Dendritic cell treated with granulocyte-macrophage colony-stimulating factor and Interleukin-4, amounts not matched to agents 40 ng/mL and 50 ng/mL, for 4 days (primary cell): Measurements from ENCODE around the gene CPT2.

Source experiments
- H3K27ac Mint-ChIP-seq: one replicate; pipeline ENCODE4 v1.8.0; 2022; ENCODE audit warnings: mild to moderate bottlenecking, mixed read lengths
- H3K27me3 Mint-ChIP-seq: one replicate; pipeline ENCODE4 v1.8.0; 2022; ENCODE audit warnings: mild to moderate bottlenecking, mixed read lengths
- H3K36me3 Mint-ChIP-seq: one replicate; pipeline ENCODE4 v1.8.0; 2022; ENCODE audit warnings: low read depth, mixed read lengths
- H3K4me1 Mint-ChIP-seq: one replicate; pipeline ENCODE4 v1.8.0; 2022; ENCODE audit warnings: low read depth, mixed read lengths
- H3K4me3 Mint-ChIP-seq: one replicate; pipeline ENCODE4 v1.8.0; 2022; ENCODE audit warnings: mild to moderate bottlenecking, moderate library complexity, mixed read lengths
- H3K9me3 Mint-ChIP-seq: one replicate; pipeline ENCODE4 v1.8.0; 2022; ENCODE audit warnings: mixed read lengths
- intact Hi-C: fragments of 100-400 bp; cut with micrococcal nuclease; formaldehyde crosslinking; loops from one replicate; pipeline ENCODE4 v1.15.0; 2022

The CPT2 gene

GRCh38 chr1:53214376-53214940 is 17.8 kb downstream of the CPT2 start:
- Mint-ChIP-seq H3K9me3 (no peaks in the 10 kb centered on the region), H3K27me3 (no peaks in the 10 kb centered on the region), H3K36me3 (peaks cover 70% of the 10 kb centered on the region), H3K4me3 (no peak overlapping the region), H3K4me1 (peaks cover 18% of the 10 kb centered on the region), H3K27ac (no peak overlapping the region)
- intact Hi-C loops = no loop called here

GRCh38 chr1:53218201-53218600 is 21.6 kb downstream of the CPT2 start:
- peaks cover 30% of the 10 kb centered on the region for H3K4me1 Mint-ChIP-seq
- H3K4me3 Mint-ChIP-seq = no peak overlapping the region
- H3K36me3 Mint-ChIP-seq = peaks cover 40% of the 10 kb centered on the region
- no peaks in the 10 kb centered on the region for H3K27me3 Mint-ChIP-seq
- no peak overlapping the region for H3K27ac Mint-ChIP-seq
- H3K9me3 Mint-ChIP-seq = no peaks in the 10 kb centered on the region
- intact Hi-C loops = no loop called here

- Mint-ChIP-seq H3K36me3 (peaks cover 25% of the 10 kb centered on the region), H3K4me1 (peaks cover 30% of the 10 kb centered on the region), H3K27me3 (no peaks in the 10 kb centered on the region), H3K27ac (peak overlapping the region; percentile 97), H3K9me3 (no peaks in the 10 kb centered on the region), H3K4me3 (peak overlapping the region; percentile 92)
- intact Hi-C loops = loop anchor here (1.0 to 2.0 kb wide), 2 partner anchors 19 to 23 kb away; partner anchors contain the start of genes CPT2 and MAGOH
Measured at GRCh38 chr1:53219711-53220110, 23.1 kb downstream of the CPT2 start.

GRCh38 chr1:53220171-53220961 is 23.7 kb downstream of the CPT2 start, which contains the start of gene CZIB:
TSS of gene CZIB (minus strand) at chr1:53220634. CDS start at chr1:53220575, 59 bp downstream.
- peaks cover 30% of the 10 kb centered on the region for H3K4me1 Mint-ChIP-seq
- H3K27me3 Mint-ChIP-seq = no peaks in the 10 kb centered on the region
- H3K27ac Mint-ChIP-seq = peak within 1 kb of the TSS; percentile 97
- H3K4me3 Mint-ChIP-seq = peak within 1 kb of the TSS; percentile 92
- no peaks in the 10 kb centered on the region for H3K9me3 Mint-ChIP-seq
- intact Hi-C loops = loop anchor here (1.0 to 2.0 kb wide), 2 partner anchors 18 to 24 kb away; partner anchors contain the start of genes CPT2 and MAGOH
- H3K36me3 Mint-ChIP-seq = peaks cover 22% of the 10 kb centered on the region

- Mint-ChIP-seq H3K27ac (peak overlapping the region; percentile 97), H3K27me3 (no peaks in the 10 kb centered on the region), H3K4me3 (peak overlapping the region; percentile 92), H3K9me3 (no peaks in the 10 kb centered on the region), H3K36me3 (peaks cover 22% of the 10 kb centered on the region), H3K4me1 (peaks cover 28% of the 10 kb centered on the region)
- intact Hi-C loops = loop anchor here (1.0 to 2.0 kb wide), 2 partner anchors 17 to 24 kb away; partner anchors contain the start of genes CPT2 and MAGOH
Measured at GRCh38 chr1:53220962-53221286, 24.3 kb downstream of the CPT2 start.

GRCh38 chr1:53237638-53238037 is 41.0 kb downstream of the CPT2 start:
- H3K27ac Mint-ChIP-seq = peak overlapping the region; percentile 98
- peak overlapping the region; percentile 99 for H3K4me3 Mint-ChIP-seq
- no peaks in the 10 kb centered on the region for H3K9me3 Mint-ChIP-seq
- intact Hi-C loops = loop anchor here (1.0 kb wide), 2 partner anchors 17 to 41 kb away; partner anchors contain the start of genes CPT2 and CZIB
- H3K27me3 Mint-ChIP-seq = no peaks in the 10 kb centered on the region
- peaks cover 54% of the 10 kb centered on the region for H3K36me3 Mint-ChIP-seq
- peaks cover 30% of the 10 kb centered on the region for H3K4me1 Mint-ChIP-seq

GRCh38 chr1:53238197-53239155 is 41.9 kb downstream of the CPT2 start, which contains the start of gene MAGOH:
TSS of gene MAGOH (minus strand) at chr1:53238518. CDS start at chr1:53238448, 70 bp downstream.
- peak within 1 kb of the TSS; percentile 98 for H3K27ac Mint-ChIP-seq
- intact Hi-C loops = loop anchor here (1.0 kb wide), 2 partner anchors 18 to 42 kb away; partner anchors contain the start of genes CPT2 and CZIB
- no peaks in the 10 kb centered on the region for H3K27me3 Mint-ChIP-seq
- H3K4me1 Mint-ChIP-seq = peaks cover 30% of the 10 kb centered on the region
- peaks cover 45% of the 10 kb centered on the region for H3K36me3 Mint-ChIP-seq
- H3K4me3 Mint-ChIP-seq = peak within 1 kb of the TSS; percentile 99
- no peaks in the 10 kb centered on the region for H3K9me3 Mint-ChIP-seq

GRCh38 chr1:53241828-53242227 is 45.2 kb downstream of the CPT2 start:
- intact Hi-C loops = no loop called here
- Mint-ChIP-seq H3K36me3 (peaks cover 28% of the 10 kb centered on the region), H3K9me3 (no peaks in the 10 kb centered on the region), H3K4me3 (no peak overlapping the region), H3K27me3 (no peaks in the 10 kb centered on the region), H3K27ac (no peak overlapping the region), H3K4me1 (peaks cover 21% of the 10 kb centered on the region)

- Mint-ChIP-seq H3K27me3 (no peaks in the 10 kb centered on the region), H3K4me1 (peaks cover 15% of the 10 kb centered on the region), H3K36me3 (peaks cover 31% of the 10 kb centered on the region), H3K4me3 (no peak overlapping the region), H3K27ac (no peak overlapping the region), H3K9me3 (no peaks in the 10 kb centered on the region)
- intact Hi-C loops = no loop called here
Measured at GRCh38 chr1:53242381-53242780, 45.8 kb downstream of the CPT2 start.

GRCh38 chr1:53244141-53244540 is 47.5 kb downstream of the CPT2 start:
- no peak overlapping the region for H3K27ac Mint-ChIP-seq
- peaks cover 39% of the 10 kb centered on the region for H3K36me3 Mint-ChIP-seq
- no peaks in the 10 kb centered on the region for H3K27me3 Mint-ChIP-seq

GRCh38 chr1:53246261-53247134 is 49.9 kb downstream of the CPT2 start:
- intact Hi-C loops = no loop called here
- H3K27me3 Mint-ChIP-seq = no peaks in the 10 kb centered on the region
- no peaks in the 10 kb centered on the region for H3K9me3 Mint-ChIP-seq
- no peak overlapping the region for H3K27ac Mint-ChIP-seq
- H3K4me1 Mint-ChIP-seq = no peaks in the 10 kb centered on the region
- no peak overlapping the region for H3K4me3 Mint-ChIP-seq
- H3K36me3 Mint-ChIP-seq = peaks cover 62% of the 10 kb centered on the region

More at GRCh38 chr1:53244141-53244540, 47.5 kb downstream of the CPT2 start:
- intact Hi-C loops = no loop called here
- Mint-ChIP-seq H3K4me3 (no peak overlapping the region), H3K9me3 (no peaks in the 10 kb centered on the region), H3K4me1 (peaks cover under 1% of the 10 kb centered on the region)

GRCh38 chr1:53249706-53250105 is 53.1 kb downstream of the CPT2 start:
- Mint-ChIP-seq H3K4me1 (no peaks in the 10 kb centered on the region), H3K27ac (no peak overlapping the region)

GRCh38 chr1:53250325-53250724 is 53.7 kb downstream of the CPT2 start:
- H3K27ac Mint-ChIP-seq = no peak overlapping the region
- intact Hi-C loops = no loop called here
- H3K36me3 Mint-ChIP-seq = peaks cover 77% of the 10 kb centered on the region
- no peaks in the 10 kb centered on the region for H3K27me3 Mint-ChIP-seq
- no peak overlapping the region for H3K4me3 Mint-ChIP-seq
- H3K9me3 Mint-ChIP-seq = no peaks in the 10 kb centered on the region
- no peaks in the 10 kb centered on the region for H3K4me1 Mint-ChIP-seq

More at GRCh38 chr1:53249706-53250105, 53.1 kb downstream of the CPT2 start:
- Mint-ChIP-seq H3K4me3 (no peak overlapping the region), H3K9me3 (no peaks in the 10 kb centered on the region), H3K27me3 (no peaks in the 10 kb centered on the region), H3K36me3 (peaks cover 77% of the 10 kb centered on the region)
- intact Hi-C loops = no loop called here
